GM21786 (cell line): ENCODE measurements around the gene SNX18.
"Not testable (repeated sequence)": the region's sequence is repeated elsewhere in the genome, so short reads cannot be mapped to it uniquely, and the experiment has no call there.

Source experiments
- ATAC-seq: cut with Tn5 transposase; IDR thresholded peaks from one replicate; pipeline ENCODE4 v1.9.1; 2021; ENCODE audit not compliant: unreplicated experiment

Gene SNX18, protein sequence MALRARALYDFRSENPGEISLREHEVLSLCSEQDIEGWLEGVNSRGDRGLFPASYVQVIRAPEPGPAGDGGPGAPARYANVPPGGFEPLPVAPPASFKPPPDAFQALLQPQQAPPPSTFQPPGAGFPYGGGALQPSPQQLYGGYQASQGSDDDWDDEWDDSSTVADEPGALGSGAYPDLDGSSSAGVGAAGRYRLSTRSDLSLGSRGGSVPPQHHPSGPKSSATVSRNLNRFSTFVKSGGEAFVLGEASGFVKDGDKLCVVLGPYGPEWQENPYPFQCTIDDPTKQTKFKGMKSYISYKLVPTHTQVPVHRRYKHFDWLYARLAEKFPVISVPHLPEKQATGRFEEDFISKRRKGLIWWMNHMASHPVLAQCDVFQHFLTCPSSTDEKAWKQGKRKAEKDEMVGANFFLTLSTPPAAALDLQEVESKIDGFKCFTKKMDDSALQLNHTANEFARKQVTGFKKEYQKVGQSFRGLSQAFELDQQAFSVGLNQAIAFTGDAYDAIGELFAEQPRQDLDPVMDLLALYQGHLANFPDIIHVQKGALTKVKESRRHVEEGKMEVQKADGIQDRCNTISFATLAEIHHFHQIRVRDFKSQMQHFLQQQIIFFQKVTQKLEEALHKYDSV

DNA sequence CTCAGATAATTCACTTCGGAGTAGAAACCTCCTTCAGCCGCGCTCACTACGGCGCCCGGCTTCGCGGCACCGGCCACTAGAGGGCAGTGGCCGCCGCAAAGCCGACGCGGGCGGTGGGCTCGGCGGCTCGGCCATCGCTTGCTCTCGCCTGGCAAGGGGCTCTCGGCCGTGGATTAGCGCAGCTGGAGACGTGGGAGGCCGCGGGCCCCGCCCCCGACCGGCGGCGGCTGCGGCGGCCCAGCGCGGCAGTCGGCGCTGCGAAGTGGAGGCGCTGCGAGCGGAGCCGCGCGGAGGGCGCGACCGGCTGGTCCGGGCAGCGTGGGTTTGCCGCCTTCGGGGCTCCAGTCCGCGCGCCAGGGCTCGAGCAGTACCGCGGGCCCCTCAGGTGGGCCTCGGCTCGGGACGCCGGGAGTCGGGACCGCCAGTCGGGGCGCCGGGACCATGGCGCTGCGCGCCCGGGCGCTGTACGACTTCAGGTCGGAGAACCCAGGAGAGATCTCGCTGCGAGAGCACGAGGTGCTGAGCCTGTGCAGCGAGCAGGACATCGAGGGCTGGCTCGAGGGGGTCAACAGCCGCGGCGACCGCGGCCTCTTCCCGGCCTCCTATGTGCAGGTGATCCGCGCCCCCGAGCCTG lies at the start of gene SNX18:
Gene SNX18, plus strand, starts transcription at position 248 of the 634 bp plus-strand sequence. Its CDS starts 194 bp downstream, at position 442.
- peak; percentile 95 for ATAC-seq

DNA sequence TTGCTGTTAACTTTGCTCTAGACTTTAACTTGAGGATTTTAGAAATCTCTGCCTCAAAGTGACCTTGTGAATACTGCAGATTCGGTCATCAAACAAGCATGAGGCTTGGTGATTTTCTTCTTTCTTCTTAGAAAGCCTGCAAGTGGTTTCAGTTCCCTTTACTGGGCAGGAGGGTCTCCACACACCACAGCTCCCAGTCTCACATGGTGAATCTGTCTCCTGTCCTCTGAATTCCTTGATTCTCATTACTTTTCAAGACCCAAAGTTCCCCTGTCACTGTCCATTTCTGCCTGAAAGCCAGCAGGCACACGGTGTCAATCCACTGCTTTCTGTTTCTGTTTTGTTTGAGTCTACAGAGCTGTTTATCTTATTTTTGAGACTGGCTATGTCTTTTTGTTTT lies 47.9 kb upstream of the SNX18 start:
- ATAC-seq = peak; percentile 81

DNA sequence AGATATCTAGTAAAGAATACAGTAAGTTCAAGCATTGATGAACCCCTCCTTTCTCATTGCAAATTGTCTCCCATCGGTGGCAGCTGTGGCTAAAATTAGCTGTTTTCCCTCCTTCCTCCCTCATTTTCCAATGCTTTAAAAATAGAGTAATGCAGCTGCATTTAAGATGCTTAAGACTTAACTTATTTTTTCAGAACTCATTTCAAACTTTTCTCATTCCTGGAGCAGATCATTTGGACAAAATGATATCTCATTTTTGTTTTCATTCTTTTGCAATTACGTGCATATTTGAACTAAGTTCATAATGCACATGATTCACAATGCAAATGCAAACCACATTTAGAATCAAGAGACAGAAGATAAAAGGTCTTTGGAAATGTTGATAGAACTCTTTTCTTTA lies 47.4 kb upstream of the SNX18 start:
- ATAC-seq = no peak

DNA sequence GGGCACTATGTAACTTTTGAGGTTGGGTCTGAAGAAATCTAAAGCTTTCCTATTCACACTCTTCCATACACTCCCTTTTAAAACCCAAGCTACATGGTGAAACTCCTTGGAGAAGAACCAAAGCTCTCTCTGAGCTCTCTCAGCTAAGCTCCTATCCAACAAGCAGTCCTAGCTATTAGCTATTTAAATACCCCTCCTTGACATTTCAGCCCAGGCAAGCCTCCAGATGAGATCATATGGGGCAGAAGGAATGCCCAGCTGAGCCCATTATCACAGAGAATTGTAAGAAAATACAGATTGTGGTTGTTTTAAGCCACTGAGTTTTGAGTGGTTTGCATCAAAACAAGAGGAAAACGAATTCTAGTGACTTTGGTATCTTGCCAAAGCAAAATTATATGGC lies 46.9 kb upstream of the SNX18 start:
- no peak for ATAC-seq

DNA sequence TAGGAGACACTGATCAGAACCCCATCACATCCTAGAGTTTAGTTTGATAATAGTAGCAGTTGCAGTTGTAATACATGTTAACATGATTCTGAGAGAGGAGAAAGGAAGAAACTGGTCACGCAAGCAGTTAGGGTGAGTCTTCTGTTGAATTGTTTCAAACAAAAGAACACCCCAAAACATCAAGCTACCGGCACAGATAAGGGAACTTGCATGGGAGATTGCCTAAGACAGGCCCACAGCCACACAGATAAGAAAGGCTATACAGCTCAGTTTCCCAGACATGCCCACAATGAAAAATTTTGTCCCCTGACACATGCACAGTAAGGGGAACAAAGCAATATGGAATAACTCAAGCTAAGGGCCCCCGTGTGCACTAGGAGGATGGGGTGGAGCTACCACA lies 46.2 kb upstream of the SNX18 start:
- ATAC-seq = no peak

DNA sequence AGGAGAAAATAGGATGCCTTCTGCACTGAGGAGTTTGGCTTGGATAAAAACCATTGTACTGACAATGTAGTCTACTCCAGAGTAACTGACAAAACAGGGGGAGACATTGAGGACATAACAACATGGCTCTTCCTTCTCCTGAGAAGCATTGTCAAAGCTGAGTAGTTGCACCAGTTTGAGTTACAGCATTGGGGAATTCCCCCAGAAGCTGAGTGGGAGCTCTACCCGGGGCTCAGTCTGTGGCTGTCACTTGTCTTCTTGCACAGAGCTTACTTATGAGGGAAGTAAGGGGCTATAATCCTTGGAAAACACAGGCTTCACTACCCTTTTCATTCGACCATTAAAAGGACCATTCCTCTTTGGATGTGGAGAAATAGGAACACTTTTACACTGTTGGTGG lies 40.9 kb upstream of the SNX18 start:
- ATAC-seq = no peak

DNA sequence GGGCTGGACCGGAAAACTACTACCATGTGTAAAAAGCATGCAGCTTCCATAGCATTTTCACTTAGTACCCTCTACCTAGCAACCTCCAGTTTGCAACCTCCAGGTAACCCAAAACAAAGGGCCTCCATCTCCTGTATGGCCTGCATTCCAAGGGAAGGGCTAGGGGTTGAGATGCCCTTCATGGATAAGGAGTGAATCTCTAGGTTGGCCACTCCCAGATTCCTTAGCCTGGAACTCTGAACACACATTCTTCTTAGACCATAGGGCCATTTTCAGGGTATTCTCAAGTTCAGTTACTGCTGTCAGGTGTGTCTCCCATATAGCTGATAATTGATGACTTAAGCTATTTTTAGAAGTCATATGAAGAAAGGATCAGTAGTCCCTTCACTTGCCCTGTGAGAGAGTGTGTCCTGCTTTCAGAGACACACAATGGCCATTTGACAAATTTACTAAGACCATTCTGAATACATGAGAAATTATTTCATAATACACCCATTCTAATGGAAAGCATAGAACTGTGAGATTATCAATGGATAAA lies 39.5 kb upstream of the SNX18 start:
- no peak for ATAC-seq

DNA sequence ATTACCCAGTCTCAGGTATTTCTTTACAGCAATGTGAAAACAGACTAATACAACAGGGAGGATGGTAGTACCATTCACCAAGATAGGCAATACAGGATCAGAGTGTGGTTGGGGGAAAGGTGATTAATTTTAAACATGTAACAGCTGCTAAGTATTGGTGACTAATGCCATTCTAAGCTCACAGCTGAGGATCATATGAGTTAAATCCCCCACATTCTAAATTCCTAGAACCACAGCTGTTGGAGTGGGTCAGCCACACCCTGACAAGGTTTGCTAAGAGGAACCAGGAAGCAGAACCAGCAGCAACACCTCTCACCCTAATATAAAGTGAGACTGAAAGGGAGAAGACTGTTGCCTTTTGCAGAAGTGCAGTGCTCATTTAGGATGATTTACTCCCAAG lies 37.3 kb upstream of the SNX18 start:
- no peak for ATAC-seq

DNA sequence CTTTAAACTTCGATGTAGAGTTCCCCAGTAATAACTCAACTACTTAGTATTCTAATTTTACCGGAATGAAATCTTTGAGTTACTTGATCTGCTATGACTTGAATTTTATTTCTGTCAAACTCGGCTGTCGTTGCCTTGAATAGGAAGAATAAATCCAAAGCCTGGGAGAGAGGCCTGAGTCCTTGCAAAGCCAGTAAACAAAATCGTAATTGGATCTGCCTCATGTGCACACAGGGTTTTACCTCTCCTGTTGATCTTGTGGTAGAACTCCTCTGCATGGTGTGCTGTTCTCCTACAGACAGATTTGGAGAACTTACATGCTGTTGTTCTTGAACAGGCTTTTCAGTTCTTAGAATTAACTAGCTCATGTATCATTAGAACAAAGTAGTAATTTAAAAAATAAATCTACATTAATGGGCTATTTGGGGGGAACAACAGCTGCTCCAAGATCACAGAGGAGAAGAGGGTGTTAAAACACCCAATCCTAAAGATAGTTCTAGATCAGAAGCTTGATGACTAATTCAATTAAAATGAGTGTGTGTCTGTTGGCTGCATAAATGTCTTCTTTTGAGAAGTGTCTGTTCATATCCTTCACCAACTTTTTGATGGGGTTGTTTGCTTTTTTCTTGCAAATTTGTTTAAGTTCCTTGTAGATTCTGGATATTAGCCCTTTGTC lies 33.2 kb upstream of the SNX18 start:
- ATAC-seq = no peak

DNA sequence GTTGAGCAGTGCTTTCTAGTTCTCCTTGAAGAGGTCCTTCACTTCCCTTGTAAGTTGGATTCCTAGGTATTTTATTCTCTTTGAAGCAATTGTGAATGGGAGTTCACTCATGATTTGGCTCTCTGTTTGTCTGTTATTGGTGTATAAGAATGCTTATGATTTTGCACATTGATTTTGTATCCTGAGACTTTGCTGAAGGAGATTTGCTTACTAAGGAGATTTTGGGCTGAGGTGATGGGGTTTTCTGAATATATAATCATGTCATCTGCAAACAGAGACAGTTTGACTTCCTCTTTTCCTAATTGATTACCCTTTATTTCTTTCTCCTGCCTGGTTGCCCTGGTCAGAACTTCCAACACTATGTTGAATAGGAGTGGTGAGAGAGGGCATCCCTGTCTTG lies 31.9 kb upstream of the SNX18 start:
- not testable (repeated sequence) for ATAC-seq

DNA sequence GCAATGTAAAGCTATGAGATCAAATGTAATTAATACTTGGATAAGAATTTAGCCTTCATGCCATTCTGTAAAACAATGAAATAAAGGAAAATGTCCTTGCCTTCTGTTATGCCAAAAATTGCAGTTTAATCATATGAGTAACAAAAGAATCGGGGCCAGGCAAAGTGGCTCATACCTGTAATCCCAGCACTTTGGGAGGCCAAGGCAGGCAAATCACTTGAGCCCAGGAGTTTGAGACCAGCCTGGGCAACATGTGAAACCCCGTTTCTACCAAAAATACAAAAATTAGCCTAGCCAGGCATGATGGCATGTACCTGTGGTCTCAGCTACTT lies 27.9 kb upstream of the SNX18 start:
- not testable (repeated sequence) for ATAC-seq

DNA sequence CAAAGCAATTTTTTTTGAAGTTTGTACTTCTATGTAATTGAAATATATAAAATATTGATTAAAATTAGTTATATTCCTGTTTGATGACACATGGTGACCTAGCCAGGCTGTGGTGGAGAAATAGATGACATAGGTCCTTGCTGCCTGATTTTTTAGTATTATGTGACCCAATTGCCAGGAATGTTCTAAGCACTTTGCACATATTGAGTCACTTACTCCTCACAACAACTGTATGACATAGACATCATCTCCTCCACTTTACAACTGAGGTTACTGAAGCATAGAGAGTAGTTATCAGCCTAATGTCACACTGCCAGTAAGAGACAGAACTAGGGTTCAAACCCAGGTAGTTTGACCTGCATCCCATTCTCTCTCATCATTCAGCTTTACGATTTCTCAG lies 26.2 kb upstream of the SNX18 start:
- no peak for ATAC-seq

DNA sequence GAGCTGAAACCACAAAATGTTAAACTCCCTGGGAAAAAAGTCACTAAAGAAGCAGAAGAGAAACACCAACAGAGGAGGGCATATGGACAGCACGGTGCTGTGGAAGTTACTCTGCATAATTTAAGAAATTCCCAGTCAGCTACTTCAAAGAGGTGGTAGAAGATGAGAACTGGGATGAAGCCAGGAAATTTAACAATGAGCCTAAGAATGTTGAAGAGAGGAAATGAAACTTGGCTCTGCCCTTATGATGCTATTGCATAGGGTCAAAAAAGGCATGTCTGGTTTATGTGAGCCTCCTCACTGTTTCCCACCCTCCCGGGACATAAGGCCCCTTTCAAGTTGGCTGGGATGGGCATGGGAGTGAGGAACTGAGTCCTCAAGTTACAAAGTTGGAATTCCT lies 25.4 kb upstream of the SNX18 start:
- ATAC-seq = no peak

DNA sequence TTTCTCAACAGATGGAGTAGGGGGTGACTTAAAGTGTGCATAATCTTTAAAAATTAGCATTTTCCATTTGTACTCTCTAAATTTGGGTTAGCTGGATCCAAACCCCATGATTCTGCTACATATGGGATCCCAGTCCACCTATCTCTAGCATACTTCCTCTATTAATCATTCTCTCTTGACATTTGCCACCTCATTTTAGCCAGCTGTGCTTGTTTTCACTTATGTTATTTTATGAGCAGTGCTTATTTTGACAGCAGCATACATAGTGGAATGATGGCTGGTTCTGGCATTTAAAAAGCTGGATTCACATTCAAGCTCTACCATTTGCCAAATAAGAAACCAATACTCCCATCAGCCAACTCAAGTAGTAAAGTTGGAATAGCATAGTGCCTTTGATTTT lies 22.5 kb upstream of the SNX18 start:
- ATAC-seq = no peak

DNA sequence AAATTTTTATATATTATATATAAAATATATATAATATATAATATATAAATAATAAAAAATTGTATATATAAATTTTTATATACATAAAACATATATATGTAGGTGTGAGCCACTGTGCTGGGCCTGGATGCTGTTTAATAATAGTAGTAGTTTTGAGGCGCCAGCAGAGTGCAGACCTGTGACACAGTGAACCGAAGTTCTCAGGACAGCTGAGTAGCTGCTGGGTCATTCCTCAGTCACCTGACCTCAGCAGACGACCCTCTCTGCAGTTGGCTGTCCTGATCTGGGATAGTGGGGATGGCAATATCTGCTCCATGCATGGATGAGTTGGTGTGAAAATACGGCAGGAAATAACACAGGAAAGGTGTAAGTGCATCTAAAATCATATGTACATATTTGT lies 3.3 kb upstream of the SNX18 start:
- no peak for ATAC-seq

DNA sequence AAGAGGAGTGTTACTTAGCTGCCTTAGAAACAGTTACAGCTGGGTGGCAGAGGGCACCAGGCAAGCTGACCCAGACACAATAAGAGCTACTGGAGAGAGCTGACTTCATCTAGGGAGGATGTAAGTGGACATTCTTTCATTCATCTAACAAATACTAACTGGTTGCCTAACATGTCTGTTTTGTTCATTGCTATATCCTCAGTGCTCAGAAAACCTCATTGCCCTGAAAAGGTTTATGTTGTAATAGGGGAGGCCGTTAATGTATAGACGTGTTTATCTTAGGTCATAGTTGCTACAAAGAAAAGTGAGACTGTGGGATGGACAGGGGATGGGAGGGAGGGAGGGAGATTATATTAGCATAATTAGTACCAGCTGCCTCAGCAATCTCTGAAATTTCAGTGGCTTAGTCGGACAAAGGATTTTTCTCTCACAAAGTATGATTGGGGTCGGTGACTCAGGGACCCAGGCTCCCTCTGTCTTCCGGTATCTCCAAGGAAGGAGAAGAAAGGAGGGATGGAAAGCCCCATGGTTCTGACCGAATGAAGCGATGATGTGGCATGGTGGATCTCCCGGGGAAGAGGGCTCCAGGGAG lies 2.6 kb upstream of the SNX18 start:
- no peak for ATAC-seq

DNA sequence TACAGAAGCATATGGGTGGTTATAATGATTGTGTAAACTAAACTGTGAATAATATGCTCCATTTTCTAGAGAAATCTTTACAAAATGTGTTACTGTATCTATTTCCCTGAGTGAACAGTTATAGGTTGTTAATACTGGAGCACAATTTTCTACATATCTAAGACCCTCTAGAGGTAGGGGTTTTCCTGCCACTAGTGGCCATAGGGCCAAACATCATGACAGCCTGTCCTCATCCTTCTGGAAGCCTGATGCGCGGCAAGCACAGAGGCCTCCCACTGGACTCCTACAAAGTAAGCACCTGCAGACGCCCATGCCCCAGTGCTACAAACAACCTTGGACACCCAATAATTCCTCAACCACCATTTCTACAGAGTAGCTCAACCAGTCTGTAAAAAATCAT lies 1.9 kb upstream of the SNX18 start:
- ATAC-seq = no peak

DNA sequence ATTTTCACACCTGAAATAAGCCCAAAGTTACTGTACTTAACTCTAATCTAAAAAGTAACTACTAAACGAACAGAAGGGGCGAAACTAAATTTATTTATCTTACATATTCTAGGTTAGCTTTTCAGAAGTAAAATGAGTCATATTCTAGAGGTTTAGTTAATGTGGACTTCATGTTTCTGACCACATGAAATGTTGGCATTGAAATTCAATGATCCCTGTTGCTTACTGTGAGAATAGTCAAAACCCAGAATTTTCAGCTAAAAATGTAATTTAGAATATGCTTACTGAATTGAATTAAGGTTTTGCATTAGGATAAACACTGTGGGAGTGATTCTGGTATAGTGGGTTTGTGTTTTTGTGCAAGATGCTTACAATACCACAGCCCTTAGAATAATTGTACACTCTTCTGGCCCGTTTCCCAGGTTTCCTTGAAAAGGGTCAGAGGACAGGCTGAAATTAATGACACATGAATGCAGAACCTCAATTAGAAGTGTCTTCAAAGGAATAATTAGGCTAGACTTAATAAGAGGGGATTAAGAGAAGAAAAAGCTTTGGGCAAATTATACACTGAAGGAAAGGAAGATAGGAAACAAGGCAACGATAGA lies 1.4 kb upstream of the SNX18 start:
- no peak for ATAC-seq

DNA sequence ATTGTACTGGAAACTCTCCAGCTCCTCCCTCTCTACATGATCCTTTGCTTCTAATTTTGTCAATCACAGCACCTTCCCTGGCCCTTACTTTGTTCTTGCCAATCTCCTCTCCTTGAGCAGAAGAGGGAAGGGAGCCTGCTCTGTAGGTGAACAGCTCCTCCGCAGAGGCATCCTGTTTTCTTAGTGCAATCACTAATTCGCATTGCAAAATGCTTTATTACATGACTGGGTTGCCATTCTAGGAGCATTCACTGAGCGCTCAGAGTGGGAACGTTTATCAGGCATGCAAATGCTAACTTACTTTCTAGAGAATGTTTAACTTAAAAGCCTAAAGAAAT lies 416 bp upstream of the SNX18 start:
- no peak for ATAC-seq

DNA sequence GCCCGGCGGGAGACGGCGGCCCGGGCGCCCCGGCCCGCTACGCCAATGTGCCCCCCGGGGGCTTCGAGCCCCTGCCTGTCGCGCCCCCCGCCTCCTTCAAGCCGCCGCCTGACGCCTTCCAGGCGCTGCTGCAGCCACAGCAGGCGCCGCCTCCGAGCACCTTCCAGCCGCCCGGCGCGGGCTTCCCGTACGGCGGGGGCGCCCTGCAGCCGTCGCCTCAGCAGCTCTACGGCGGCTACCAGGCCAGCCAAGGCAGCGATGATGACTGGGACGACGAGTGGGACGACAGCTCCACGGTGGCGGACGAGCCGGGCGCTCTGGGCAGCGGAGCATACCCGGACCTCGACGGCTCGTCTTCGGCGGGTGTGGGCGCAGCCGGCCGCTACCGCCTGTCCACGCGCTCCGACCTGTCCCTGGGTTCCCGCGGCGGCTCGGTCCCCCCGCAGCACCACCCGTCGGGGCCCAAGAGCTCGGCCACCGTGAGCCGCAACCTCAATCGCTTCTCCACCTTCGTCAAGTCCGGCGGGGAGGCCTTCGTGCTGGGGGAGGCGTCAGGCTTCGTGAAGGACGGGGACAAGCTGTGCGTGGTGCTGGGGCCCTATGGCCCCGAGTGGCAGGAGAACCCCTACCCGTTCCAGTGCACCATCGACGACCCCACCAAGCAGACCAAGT lies 723 bp downstream of the SNX18 start:
- ATAC-seq = peak; percentile 19
